ENCODE results near the gene GNPDA1.

GNPDA1 gene

DNA sequence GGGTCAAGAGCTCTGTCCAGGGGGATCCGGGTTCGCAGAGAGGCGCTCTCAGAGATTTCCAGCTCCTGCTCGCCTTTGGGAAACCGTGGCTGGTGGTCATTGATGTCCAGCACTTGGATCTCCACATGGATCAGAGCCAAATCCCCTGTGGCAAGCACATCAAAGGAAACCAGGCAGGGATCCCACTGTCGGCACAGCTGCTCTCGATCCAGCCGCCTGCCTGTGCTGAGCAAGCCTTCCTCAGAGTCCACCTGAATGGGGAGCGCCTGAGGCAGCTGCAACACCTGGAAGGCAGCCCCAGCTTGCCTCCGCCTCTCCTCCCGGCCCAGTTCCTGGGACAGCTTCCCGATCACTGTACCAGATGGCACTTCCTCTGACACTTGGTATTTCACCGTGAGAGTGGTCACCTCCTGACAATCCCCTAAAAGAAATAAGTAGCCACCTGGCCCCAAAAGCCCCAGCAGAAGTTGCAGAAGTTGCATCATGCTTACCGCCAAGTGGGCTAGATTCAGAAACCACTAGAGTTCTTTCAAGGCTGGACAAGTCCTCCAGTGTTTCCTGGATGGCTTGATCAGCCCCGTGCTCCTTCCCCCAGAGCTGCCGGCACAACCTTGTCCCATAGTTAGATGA, 55.3 kb downstream of the GNPDA1 start:
- no peak for DNase-seq (ENCODE audit: low read depth)

DNA sequence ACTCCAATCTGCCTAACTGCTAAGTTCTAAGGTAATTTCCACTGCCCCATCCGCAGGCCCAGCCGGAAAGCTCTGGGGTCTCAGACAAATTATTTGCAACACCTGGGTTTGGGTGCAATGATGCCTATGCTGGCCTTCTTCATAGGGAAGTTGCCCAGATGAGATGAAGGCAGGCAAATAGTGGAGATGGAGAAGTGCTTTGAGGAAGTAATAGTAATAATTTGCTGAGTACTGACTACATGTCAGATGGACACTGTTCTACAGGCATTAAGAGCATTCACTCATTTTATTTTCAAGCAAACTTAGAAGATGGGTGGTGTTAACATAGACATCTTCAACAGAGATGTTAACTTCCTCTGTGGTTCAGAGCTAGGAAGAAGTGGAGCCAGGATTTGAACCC, 58.6 kb downstream of the GNPDA1 start:
- DNase-seq (ENCODE audit: low read depth): no peak

DNA sequence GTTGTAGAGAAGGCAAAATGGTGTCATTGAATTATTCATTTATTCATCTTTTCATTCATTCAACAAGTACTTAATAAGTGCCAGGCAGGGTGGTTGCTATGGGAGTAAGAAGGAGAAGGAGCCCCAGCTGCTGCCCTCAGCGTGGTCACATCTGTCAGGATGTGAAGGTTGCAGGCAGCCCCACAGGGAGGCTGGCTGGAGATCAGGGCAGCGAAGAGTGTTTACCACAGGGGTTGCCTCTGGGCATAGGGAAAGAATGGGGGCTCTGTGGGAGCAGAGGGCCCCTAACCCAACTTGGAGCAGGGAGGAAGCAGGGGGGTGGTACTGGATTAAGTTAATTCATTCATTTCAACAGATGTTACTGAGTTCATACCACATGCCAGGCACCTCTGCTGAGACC, 60.8 kb downstream of the GNPDA1 start:
- DNase-seq (ENCODE audit: low read depth): no peak

DNA sequence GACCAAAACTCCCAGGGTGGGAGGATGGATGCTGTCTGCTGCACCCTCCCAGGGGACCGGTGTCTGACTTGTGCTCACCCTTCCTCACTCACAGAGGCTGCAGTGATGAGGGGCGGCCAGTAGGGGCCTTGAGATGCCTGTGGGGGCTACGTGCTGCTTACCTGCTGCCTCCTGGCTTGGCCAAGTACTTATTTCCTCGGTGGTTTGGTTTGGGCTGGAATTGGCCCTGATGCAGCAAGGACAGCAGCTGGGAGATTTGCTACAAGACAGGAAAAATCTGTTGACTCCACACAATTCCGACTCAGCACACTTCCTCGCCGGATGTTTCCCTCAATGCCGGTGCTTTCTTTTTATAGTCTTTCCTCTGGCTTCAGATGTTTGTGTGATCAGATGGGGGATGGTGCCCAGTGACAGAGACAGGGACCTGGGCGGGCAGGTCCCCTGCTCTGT, 61.5 kb downstream of the GNPDA1 start:
- DNase-seq (ENCODE audit: low read depth): no peak

All from HS-27A (cell line).